ENCODE measurements around the gene CREB5.

- TF ChIP-seq SP1 (IDR thresholded peaks at IDR 0.05): no peak
- no peak for TF ChIP-seq SP1 (CRISPR knock-in tag; IDR thresholded peaks at IDR 0.05)
- no peak for TF ChIP-seq ZNF510 (CRISPR knock-in tag; IDR thresholded peaks at IDR 0.05; ENCODE audit: low read depth)
- TF ChIP-seq SOX6 (IDR thresholded peaks at IDR 0.05): no peak
- no peak for TF ChIP-seq SOX6 (CRISPR knock-in tag; IDR thresholded peaks at IDR 0.05)
- TF ChIP-seq MYNN (CRISPR knock-in tag; IDR thresholded peaks at IDR 0.05; ENCODE audit: low read depth): no peak
- TF ChIP-seq MAX (IDR thresholded peaks at IDR 0.05): no peak
- TF ChIP-seq PRDM15 (CRISPR knock-in tag; IDR thresholded peaks at IDR 0.05): no peak
- no peak for TF ChIP-seq THAP9 (CRISPR knock-in tag; IDR thresholded peaks at IDR 0.05; ENCODE audit: borderline replicate concordance)
- no peak for TF ChIP-seq REST (IDR thresholded peaks at IDR 0.05; ENCODE audit: borderline replicate concordance in 1 of 2, low read depth in 1 of 2, low read length in 2 of 2)
- no peak for TF ChIP-seq NFYB (CRISPR knock-in tag; IDR thresholded peaks at IDR 0.05)
- TF ChIP-seq ZNF414 (CRISPR knock-in tag; IDR thresholded peaks at IDR 0.05): no peak
- TF ChIP-seq THRA (CRISPR knock-in tag; IDR thresholded peaks at IDR 0.05; ENCODE audit: borderline replicate concordance): no peak
- no peak for TF ChIP-seq ZFP82 (CRISPR knock-in tag; IDR thresholded peaks at IDR 0.05; ENCODE audit: borderline replicate concordance)
- no peak for TF ChIP-seq ZNF639 (CRISPR knock-in tag; conservative IDR thresholded peaks at IDR 0.05)
- TF ChIP-seq HMGXB4 (CRISPR knock-in tag; IDR thresholded peaks at IDR 0.05; ENCODE audit: borderline replicate concordance in 1 of 2, low read depth in 1 of 2): no peak
These were observed 327.5 kb downstream of the CREB5 start for GRCh38 chr7:28739826-28740225.
